ENCODE measurements around the gene VPS29. TPM values are rescaled to one million over a fixed set of nuclear protein-coding genes. Genes with fewer than 3 reads are reported as not detected.

The VPS29 gene
- total and polyA plus RNA-seq, 9 of the 15 experiments (the other 6 are each of a cell fraction or from before 2014, with no cell fraction given) = 85.8 to 638 (median 272) TPM

DNA sequence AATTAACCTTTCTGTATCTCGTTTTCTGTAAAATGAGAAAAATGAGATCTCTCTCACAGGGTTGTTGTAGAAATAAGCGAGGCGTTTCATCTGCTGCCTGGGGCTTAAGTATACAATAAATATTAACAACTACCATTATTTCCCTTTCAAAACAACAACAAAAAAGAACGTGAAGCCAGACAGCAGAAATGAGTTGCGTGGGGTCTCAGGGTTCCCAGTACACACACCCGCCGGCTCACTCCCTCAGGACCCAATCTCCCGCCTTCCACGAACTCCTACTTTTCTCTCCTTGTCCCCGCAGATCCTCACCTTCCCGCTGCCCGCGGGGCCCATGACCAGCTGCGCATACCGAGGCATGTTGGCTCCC lies 34.1 kb downstream of the VPS29 start:
- Histone ChIP-seq H2AFZ (ENCODE audit: low read depth, low read length) (peak overlapping the region; percentile 97), H3K27ac (ENCODE audit: extremely low read depth, low read depth, low read length) (peak overlapping the region; percentile 79), H3K27me3 (ENCODE audit: control insufficient read depth in 2 of 2, insufficient read depth in 2 of 2, low read length in 2 of 2) (no peaks in the 10 kb centered on the region), H3K4me3 (peak overlapping the region; percentile 59), H3K4me2 (ENCODE audit: insufficient read depth, low read length) (peak overlapping the region; percentile 94), H3K36me3 (ENCODE audit: control insufficient read depth, insufficient read depth, low read length) (peaks cover 31% of the 10 kb centered on the region; the same call in 2 of the 3 replicates), H3K4me1 (replicated peaks in 1 of 2; ENCODE audit: control insufficient read depth in 2 of 2, insufficient read depth in 2 of 2, low read length in 2 of 2) (peaks cover 25 to 30% of the 10 kb centered on the region in 2 experiments; a peak in 4 of 5 replicates), H4K20me1 (replicated peaks; ENCODE audit: control insufficient read depth, insufficient read depth, low read length) (no peaks in the 10 kb centered on the region; the same call in 1 of the 2 replicates), H3K9me3 (replicated peaks; ENCODE audit: control insufficient read depth, insufficient read depth, low read depth, low read length) (no peaks in the 10 kb centered on the region), H3K79me2 (ENCODE audit: control insufficient read depth, insufficient read depth, low read length) (peaks cover 61% of the 10 kb centered on the region), H3K9ac (ENCODE audit: insufficient read depth in 1 of 2, low read depth in 2 of 2, low read length in 2 of 2) (peak overlapping the region; percentile 89 to 95), H3K9me1 (ENCODE audit: control insufficient read depth, insufficient read depth, low read length) (no peaks in the 10 kb centered on the region)
- ATAC-seq (no peak), FAIRE-seq (no peak), DNase-seq (ENCODE audit: extremely low read depth in 1 of 4, low spot score in 3 of 4) (no peak)
- CTCF ChIA-PET (ENCODE audit: low intra/inter-chr PET ratio) = interaction anchor here (1.7 to 3.0 kb wide), 2 partner anchors 132 to 134 kb away, joined by 5 to 15 read pairs; no protein-coding TSS in a partner anchor
- in situ Hi-C loops (cut with MboI) (loop anchor here (5.0 kb wide), 1 partner anchor 139 kb away; no protein-coding TSS in a partner anchor), intact Hi-C loops (cut with micrococcal nuclease) (loop anchor here (2.0 kb wide), 1 partner anchor 17 kb away; the partner anchor contains the start of gene ARPC3)
- WGBS (ENCODE audit: insufficient coverage, low coverage, missing lambda C conversion rate) = 0% methylated on average over 15 of the region's 15 CpGs
- POLR2A ChIA-PET = interaction anchor here (0.6 to 3.1 kb wide), 17 partner anchors 9 to 420 kb away, joined by 3 to 22 read pairs (median 4); partner anchors contain the start of genes ARPC3, RAD9B, TCTN1 and VPS29
- TSS peak; percentile 89 for BruUV-seq (replicated peaks)
- no peak for TF ChIP-seq DPF2 (IDR thresholded peaks at IDR 0.05)
- no peak for TF ChIP-seq PURB (CRISPR knock-in tag; IDR thresholded peaks at IDR 0.05; ENCODE audit: low read depth)
- TF ChIP-seq TAF9B (IDR thresholded peaks at IDR 0.05; ENCODE audit: partially characterized antibody) = peak; percentile 61
- TF ChIP-seq, protein P1, sequence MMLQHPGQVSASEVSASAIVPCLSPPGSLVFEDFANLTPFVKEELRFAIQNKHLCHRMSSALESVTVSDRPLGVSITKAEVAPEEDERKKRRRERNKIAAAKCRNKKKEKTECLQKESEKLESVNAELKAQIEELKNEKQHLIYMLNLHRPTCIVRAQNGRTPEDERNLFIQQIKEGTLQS (IDR thresholded peaks at IDR 0.05) = no peak
- TF ChIP-seq, protein P1 (CRISPR knock-in tag; conservative IDR thresholded peaks at IDR 0.05) = no peak
- TF ChIP-seq, protein P2, sequence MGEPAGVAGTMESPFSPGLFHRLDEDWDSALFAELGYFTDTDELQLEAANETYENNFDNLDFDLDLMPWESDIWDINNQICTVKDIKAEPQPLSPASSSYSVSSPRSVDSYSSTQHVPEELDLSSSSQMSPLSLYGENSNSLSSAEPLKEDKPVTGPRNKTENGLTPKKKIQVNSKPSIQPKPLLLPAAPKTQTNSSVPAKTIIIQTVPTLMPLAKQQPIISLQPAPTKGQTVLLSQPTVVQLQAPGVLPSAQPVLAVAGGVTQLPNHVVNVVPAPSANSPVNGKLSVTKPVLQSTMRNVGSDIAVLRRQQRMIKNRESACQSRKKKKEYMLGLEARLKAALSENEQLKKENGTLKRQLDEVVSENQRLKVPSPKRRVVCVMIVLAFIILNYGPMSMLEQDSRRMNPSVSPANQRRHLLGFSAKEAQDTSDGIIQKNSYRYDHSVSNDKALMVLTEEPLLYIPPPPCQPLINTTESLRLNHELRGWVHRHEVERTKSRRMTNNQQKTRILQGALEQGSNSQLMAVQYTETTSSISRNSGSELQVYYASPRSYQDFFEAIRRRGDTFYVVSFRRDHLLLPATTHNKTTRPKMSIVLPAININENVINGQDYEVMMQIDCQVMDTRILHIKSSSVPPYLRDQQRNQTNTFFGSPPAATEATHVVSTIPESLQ (CRISPR knock-in tag; IDR thresholded peaks at IDR 0.05) = 0 out of 2 replicates have a peak, but pooled peaks have one; percentile 18
- no peak for TF ChIP-seq MTA3 (IDR thresholded peaks at IDR 0.05; ENCODE audit: borderline replicate concordance)
- TF ChIP-seq, protein P3, sequence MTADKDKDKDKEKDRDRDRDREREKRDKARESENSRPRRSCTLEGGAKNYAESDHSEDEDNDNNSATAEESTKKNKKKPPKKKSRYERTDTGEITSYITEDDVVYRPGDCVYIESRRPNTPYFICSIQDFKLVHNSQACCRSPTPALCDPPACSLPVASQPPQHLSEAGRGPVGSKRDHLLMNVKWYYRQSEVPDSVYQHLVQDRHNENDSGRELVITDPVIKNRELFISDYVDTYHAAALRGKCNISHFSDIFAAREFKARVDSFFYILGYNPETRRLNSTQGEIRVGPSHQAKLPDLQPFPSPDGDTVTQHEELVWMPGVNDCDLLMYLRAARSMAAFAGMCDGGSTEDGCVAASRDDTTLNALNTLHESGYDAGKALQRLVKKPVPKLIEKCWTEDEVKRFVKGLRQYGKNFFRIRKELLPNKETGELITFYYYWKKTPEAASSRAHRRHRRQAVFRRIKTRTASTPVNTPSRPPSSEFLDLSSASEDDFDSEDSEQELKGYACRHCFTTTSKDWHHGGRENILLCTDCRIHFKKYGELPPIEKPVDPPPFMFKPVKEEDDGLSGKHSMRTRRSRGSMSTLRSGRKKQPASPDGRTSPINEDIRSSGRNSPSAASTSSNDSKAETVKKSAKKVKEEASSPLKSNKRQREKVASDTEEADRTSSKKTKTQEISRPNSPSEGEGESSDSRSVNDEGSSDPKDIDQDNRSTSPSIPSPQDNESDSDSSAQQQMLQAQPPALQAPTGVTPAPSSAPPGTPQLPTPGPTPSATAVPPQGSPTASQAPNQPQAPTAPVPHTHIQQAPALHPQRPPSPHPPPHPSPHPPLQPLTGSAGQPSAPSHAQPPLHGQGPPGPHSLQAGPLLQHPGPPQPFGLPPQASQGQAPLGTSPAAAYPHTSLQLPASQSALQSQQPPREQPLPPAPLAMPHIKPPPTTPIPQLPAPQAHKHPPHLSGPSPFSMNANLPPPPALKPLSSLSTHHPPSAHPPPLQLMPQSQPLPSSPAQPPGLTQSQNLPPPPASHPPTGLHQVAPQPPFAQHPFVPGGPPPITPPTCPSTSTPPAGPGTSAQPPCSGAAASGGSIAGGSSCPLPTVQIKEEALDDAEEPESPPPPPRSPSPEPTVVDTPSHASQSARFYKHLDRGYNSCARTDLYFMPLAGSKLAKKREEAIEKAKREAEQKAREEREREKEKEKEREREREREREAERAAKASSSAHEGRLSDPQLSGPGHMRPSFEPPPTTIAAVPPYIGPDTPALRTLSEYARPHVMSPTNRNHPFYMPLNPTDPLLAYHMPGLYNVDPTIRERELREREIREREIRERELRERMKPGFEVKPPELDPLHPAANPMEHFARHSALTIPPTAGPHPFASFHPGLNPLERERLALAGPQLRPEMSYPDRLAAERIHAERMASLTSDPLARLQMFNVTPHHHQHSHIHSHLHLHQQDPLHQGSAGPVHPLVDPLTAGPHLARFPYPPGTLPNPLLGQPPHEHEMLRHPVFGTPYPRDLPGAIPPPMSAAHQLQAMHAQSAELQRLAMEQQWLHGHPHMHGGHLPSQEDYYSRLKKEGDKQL (CRISPR knock-in tag; IDR thresholded peaks at IDR 0.05; ENCODE audit: borderline replicate concordance) = no peak
- TF ChIP-seq SIN3B (IDR thresholded peaks at IDR 0.05; ENCODE audit: low read depth) = 0 out of 2 replicates have a peak, but pooled peaks have one; percentile 61

Measured in K562 (cell line).